HepG2 (cell line): ENCODE results near the gene SPATA13. TPM values are rescaled to one million over a fixed set of nuclear protein-coding genes. Genes with fewer than 3 reads are reported as not detected.

ENCODE experiments used
- ATAC-seq: fragments of 200-7000 bp; cut with Tn5 transposase; 3 replicates; pipeline ENCODE4 v1.9.1; 2020; ENCODE audit warnings: mild to moderate bottlenecking, moderate library complexity
- BruUV-seq: library from RNA; stranded (reverse); fragments of 400-500 nt; replicated peaks from 2 replicates; lab custom pipeline; 2021; lab: Mats Ljungman, UMichigan
- CTCF ChIA-PET: fragments of 300-600 bp; formaldehyde crosslinking; extraction: SDS; loops from one replicate; lab custom pipeline; 2021; ENCODE audit warnings: low total read pairs, inconsistent platforms, low intra/inter-chr PET ratio; lab: Yijun Ruan, JAX
- POLR2A ChIA-PET: fragments of 350-600 bp; sonication (Branson Sonifier 250); formaldehyde crosslinking; loops from one replicate; lab custom pipeline; 2020; ENCODE audit warnings: antibody characterized with exemption, inconsistent platforms; lab: Yijun Ruan, JAX
- DNase-seq: peaks from one replicate; pipeline ENCODE4 v3.0.0-alpha.2; 2015; ENCODE audit warnings: low spot score
- FAIRE-seq: peaks from 3 replicates; lab custom pipeline; 2011; peaks lifted over from hg19 to GRCh38; lab: Jason Lieb, UNC
- H2AFZ ChIP-seq: one replicate; pipeline ENCODE4 v1.6.1; 2011; ENCODE audit warnings: low read length, inconsistent platforms
- H3K27ac ChIP-seq: fragments of 300-600 bp; 3 replicates; pipeline ENCODE4 v1.8.0; 2011; ENCODE audit warnings: mixed run types, mild to moderate bottlenecking, mixed read lengths, low read length, inconsistent platforms; ENCODE audit not compliant: insufficient read depth; ENCODE audit errors: extremely low read length
- H3K27me3 ChIP-seq, 2 experiments: fragments of 200-600 bp in 1 of 2; 2 replicates in 1 of 2; 3 replicates in 1 of 2; pipeline versions ENCODE4 v1.6.0 to v1.8.0; 2011; ENCODE audit warnings: low read length in 2 of 2, mild to moderate bottlenecking in 2 of 2, moderate library complexity in 2 of 2, inconsistent platforms in 1 of 2; ENCODE audit not compliant: insufficient read depth in 2 of 2, control insufficient read depth in 1 of 2
- H3K36me3 ChIP-seq, 2 experiments: fragments of 200-600 bp in 1 of 2; replicated peaks in 1 of 2; 2 replicates in 1 of 2; 3 replicates in 1 of 2; pipeline versions ENCODE4 v1.5.1 to v1.8.0; 2011; ENCODE audit warnings: low read length in 2 of 2, inconsistent platforms in 1 of 2; ENCODE audit not compliant: insufficient read depth in 2 of 2, control insufficient read depth in 1 of 2
- H3K4me1 ChIP-seq: 2 replicates; pipeline ENCODE4 v1.5.1; 2012; ENCODE audit warnings: low read length, inconsistent platforms; ENCODE audit not compliant: insufficient read depth
- H3K4me2 ChIP-seq: 2 replicates; pipeline ENCODE4 v1.6.0; 2011; ENCODE audit warnings: low read depth, low read length, inconsistent platforms
- H3K4me3 ChIP-seq, 3 experiments: fragments of 200-600 bp in 1 of 3; sonication (generic), shearing (Covaris generic) in 1 of 3; replicated peaks in 1 of 3; 2 replicates each; pipeline ENCODE4 v1.5.1; 2011 to 2016; ENCODE audit warnings: low read length in 3 of 3, inconsistent platforms in 2 of 3, low read depth in 2 of 3, mild to moderate bottlenecking in 2 of 3, control low read depth in 1 of 3, mixed read lengths in 1 of 3; ENCODE audit not compliant: insufficient read depth in 1 of 3
- H3K79me2 ChIP-seq: one replicate; pipeline ENCODE4 v1.6.1; 2011; ENCODE audit warnings: low read length, inconsistent platforms; ENCODE audit not compliant: insufficient read depth
- H3K9ac ChIP-seq: 2 replicates; pipeline ENCODE4 v1.6.0; 2011; ENCODE audit warnings: mild to moderate bottlenecking, low read depth, low read length, inconsistent platforms; ENCODE audit not compliant: insufficient read depth
- H3K9me3 ChIP-seq: 2 replicates; pipeline ENCODE4 v1.5.1; 2012; ENCODE audit warnings: mild to moderate bottlenecking, low read length
- H4K20me1 ChIP-seq: 2 replicates; pipeline ENCODE4 v1.6.0; 2011; ENCODE audit warnings: inconsistent platforms, mild to moderate bottlenecking, low read length, moderate library complexity; ENCODE audit not compliant: insufficient read depth
- ARNT ChIP-seq: fragments of 450-650 bp; IDR thresholded peaks from 2 replicates; pipeline ENCODE4 v1.6.1; 2017
- ATF1 ChIP-seq: IDR thresholded peaks from 2 replicates; pipeline ENCODE4 v1.6.1; 2016; ENCODE audit warnings: mild to moderate bottlenecking, control low read depth
- GLI4 ChIP-seq: sonication (generic); formaldehyde crosslinking; IDR thresholded peaks from 2 replicates; pipeline ENCODE4 v1.5.1; 2020; ENCODE audit warnings: missing genetic modification reagents, mild to moderate bottlenecking, moderate library complexity, borderline replicate concordance
- ZNF468 ChIP-seq: sonication (generic); formaldehyde crosslinking; IDR thresholded peaks from 2 replicates; pipeline ENCODE4 v1.8.0; 2022; ENCODE audit warnings: mild to moderate bottlenecking, moderate library complexity, missing genetic modification reagents
- ZNF484 ChIP-seq: sonication (generic); formaldehyde crosslinking; IDR thresholded peaks from 2 replicates; pipeline ENCODE4 v1.5.1; 2020; ENCODE audit warnings: mild to moderate bottlenecking, low read depth, missing genetic modification reagents, borderline replicate concordance
- WGBS: methylation state at CpG from one replicate; pipeline ENCODE4 v1.1.6; 2017; ENCODE audit warnings: low lambda C conversion rate; 5-methylcytosine and 5-hydroxymethylcytosine counted together
- in situ Hi-C: cut with HindIII; loops from 2 replicates; pipeline ENCODE4 v1.10.0; 2017; ENCODE audit warnings: low pct_unique_long_range_greater_than_20kb; ENCODE audit not compliant: extremely low pct_ligation_motif_present
- intact Hi-C: fragments of 100-400 bp; cut with micrococcal nuclease; formaldehyde crosslinking; loops from one replicate; pipeline ENCODE4 v1.10.0; 2022; ENCODE audit not compliant: unreplicated experiment
- polyA plus RNA-seq, 8 experiments: library from polyadenylated mRNA; depleted of rRNA in 3 of 8; stranded (reverse) in 7 of 8; unstranded in 1 of 8; fragments of >200 nt; fragmentation: Illumina TruSeq in 4 of 8; extraction: Trizol in 4 of 8; gene quantifications; 2 replicates each; pipeline versions ENCODE4 v1.2.1 to v1.2.3, GENCODE V29; 2011 to 2016; ENCODE audit warnings: low read depth in 4 of 8, missing spikeins in 1 of 8, mixed read lengths in 1 of 8; ENCODE audit not compliant: insufficient read depth in 1 of 8
- total RNA-seq, 5 experiments: library from RNA; depleted of rRNA; stranded (reverse); fragments of >200 nt; fragmentation: Illumina TruSeq; extraction: Trizol; gene quantifications; 2 replicates each; pipeline ENCODE4 v1.2.3, GENCODE V29; 2016; ENCODE audit warnings: low read depth in 1 of 5
- TF ChIP-seq, protein P1 (sequence below): IDR thresholded peaks from 2 replicates; pipeline ENCODE4 v1.6.1; 2016; ENCODE audit warnings: mild to moderate bottlenecking
- TF ChIP-seq, protein P2 (sequence below): sonication (generic); formaldehyde crosslinking; IDR thresholded peaks from 2 replicates; pipeline ENCODE4 v1.5.0; 2020; ENCODE audit warnings: missing genetic modification reagents, mild to moderate bottlenecking, borderline replicate concordance
- TF ChIP-seq, protein P3 (sequence below): sonication (generic); formaldehyde crosslinking; IDR thresholded peaks from 2 replicates; pipeline ENCODE4 v1.4.0; 2020; ENCODE audit warnings: mild to moderate bottlenecking, low read depth, missing genetic modification reagents
- TF ChIP-seq, protein P4 (sequence below): sonication (generic); formaldehyde crosslinking; IDR thresholded peaks from 2 replicates; pipeline ENCODE4 v1.5.1; 2020; ENCODE audit warnings: missing genetic modification reagents, mild to moderate bottlenecking, borderline replicate concordance
- TF ChIP-seq, protein P5 (sequence below): sonication (generic); formaldehyde crosslinking; IDR thresholded peaks from 2 replicates; pipeline ENCODE4 v1.8.1; 2023; ENCODE audit warnings: missing genetic modification reagents, inconsistent platforms, borderline replicate concordance
- TF ChIP-seq, protein P6 (sequence below): sonication (generic); formaldehyde crosslinking; IDR thresholded peaks from 2 replicates; pipeline ENCODE4 v1.4.0; 2020; ENCODE audit warnings: mild to moderate bottlenecking, missing genetic modification reagents
- TF ChIP-seq, protein P7 (sequence below): sonication (generic); formaldehyde crosslinking; IDR thresholded peaks from 2 replicates; pipeline ENCODE4 v1.4.0; 2020; ENCODE audit warnings: missing genetic modification reagents, borderline replicate concordance

Gene SPATA13
- total and polyA plus RNA-seq, 2 of the 13 experiments (the other 11 are each of a cell fraction or from before 2014, with no cell fraction given) = 11.3 to 14.2 TPM

DNA sequence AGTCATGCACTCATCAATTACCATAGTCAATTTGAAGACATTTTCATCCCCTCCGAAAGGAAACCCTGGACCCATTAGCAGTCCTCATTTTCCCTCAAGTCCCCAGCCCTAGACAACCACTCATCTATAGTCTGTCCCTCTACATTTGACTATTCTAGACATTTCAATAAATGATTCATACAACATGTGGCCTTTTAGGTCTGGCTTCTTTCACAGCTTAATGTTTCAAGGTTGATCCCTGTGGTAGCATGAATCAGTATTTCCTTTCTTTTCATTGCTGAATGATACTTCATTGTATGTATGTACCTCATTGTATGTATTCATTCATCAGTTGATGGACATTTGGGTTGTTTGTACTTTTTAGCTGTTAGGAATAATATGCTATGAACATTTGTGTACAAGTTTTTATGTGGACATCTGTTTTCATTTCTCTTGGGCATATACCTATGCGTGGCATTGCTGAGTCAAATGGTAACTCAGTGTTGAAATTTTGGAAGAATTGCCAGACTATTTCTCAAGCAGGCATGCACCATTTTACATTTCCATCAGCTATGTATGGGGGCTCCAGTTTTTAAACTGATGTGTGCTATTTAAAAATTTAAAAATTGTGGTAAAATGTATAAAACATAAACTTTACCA, 18.4 kb downstream of the SPATA13 start (continued):
- TF ChIP-seq, protein P1, sequence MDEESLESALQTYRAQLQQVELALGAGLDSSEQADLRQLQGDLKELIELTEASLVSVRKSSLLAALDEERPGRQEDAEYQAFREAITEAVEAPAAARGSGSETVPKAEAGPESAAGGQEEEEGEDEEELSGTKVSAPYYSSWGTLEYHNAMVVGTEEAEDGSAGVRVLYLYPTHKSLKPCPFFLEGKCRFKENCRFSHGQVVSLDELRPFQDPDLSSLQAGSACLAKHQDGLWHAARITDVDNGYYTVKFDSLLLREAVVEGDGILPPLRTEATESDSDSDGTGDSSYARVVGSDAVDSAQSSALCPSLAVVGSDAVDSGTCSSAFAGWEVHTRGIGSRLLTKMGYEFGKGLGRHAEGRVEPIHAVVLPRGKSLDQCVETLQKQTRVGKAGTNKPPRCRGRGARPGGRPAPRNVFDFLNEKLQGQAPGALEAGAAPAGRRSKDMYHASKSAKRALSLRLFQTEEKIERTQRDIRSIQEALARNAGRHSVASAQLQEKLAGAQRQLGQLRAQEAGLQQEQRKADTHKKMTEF = no peak
- TF ChIP-seq, protein P2, sequence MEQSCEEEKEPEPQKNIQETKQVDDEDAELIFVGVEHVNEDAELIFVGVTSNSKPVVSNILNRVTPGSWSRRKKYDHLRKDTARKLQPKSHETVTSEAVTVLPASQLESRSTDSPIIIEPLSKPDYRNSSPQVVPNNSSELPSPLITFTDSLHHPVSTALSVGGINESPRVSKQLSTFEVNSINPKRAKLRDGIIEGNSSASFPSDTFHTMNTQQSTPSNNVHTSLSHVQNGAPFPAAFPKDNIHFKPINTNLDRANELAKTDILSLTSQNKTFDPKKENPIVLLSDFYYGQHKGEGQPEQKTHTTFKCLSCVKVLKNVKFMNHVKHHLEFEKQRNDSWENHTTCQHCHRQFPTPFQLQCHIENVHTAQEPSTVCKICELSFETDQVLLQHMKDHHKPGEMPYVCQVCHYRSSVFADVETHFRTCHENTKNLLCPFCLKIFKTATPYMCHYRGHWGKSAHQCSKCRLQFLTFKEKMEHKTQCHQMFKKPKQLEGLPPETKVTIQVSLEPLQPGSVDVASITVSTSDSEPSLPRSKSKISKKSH (CRISPR knock-in tag) = no peak
- TF ChIP-seq ARNT (no peak), ATF1 (CRISPR knock-in tag) (no peak)
- TF ChIP-seq, protein P3, sequence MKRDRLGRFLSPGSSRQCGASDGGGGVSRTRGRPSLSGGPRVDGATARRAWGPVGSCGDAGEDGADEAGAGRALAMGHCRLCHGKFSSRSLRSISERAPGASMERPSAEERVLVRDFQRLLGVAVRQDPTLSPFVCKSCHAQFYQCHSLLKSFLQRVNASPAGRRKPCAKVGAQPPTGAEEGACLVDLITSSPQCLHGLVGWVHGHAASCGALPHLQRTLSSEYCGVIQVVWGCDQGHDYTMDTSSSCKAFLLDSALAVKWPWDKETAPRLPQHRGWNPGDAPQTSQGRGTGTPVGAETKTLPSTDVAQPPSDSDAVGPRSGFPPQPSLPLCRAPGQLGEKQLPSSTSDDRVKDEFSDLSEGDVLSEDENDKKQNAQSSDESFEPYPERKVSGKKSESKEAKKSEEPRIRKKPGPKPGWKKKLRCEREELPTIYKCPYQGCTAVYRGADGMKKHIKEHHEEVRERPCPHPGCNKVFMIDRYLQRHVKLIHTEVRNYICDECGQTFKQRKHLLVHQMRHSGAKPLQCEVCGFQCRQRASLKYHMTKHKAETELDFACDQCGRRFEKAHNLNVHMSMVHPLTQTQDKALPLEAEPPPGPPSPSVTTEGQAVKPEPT = no peak
- TF ChIP-seq, all 625 proteins: peak for 0

DNA sequence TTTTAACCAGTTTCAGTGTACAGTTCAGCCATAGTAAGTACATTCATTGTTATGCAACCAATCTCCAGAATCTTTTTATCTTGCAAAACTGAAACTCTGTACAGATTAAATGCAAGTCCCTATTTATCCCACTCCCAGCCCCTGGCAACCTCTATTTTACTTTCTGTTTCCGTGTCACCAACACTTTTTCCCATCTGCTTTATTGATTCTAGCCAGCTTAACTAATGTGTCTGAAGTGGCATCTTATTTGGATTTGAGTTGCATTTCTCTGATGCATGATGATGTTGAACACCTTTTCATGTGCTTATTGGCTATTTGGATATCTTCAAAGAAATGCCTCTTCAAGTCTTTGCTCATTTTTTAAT, 18.9 kb downstream of the SPATA13 start:
- ChIA-PET POLR2A (interaction anchor here (0.8 to 2.2 kb wide), 2 partner anchors 17 to 19 kb away, joined by 3 to 9 read pairs; partner anchors contain the start of gene SPATA13), CTCF (no interaction called here)
- H3K27ac ChIP-seq = no peak overlapping the region
- intact Hi-C loops = no loop called here
- peaks cover 89% of the 10 kb centered on the region for H3K4me1 ChIP-seq
- BruUV-seq = no TSS peak
- ATAC-seq (no peak), DNase-seq (no peak), FAIRE-seq (no peak)
- no peaks in the 10 kb centered on the region for H3K36me3 ChIP-seq
- H3K4me3 ChIP-seq = no peak overlapping the region
- no peaks in the 10 kb centered on the region for H3K9me3 ChIP-seq
- H2AFZ ChIP-seq = no peak overlapping the region
- H3K27me3 ChIP-seq = no peaks in the 10 kb centered on the region
- H3K79me2 ChIP-seq = peaks cover 75% of the 10 kb centered on the region
- in situ Hi-C loops = no loop called here
- H3K4me2 ChIP-seq = no peak overlapping the region
- no peaks in the 10 kb centered on the region for H4K20me1 ChIP-seq
- 100% methylated on average over 1 of the region's 1 CpG for WGBS
- no peak overlapping the region for H3K9ac ChIP-seq
- TF ChIP-seq, protein P4, sequence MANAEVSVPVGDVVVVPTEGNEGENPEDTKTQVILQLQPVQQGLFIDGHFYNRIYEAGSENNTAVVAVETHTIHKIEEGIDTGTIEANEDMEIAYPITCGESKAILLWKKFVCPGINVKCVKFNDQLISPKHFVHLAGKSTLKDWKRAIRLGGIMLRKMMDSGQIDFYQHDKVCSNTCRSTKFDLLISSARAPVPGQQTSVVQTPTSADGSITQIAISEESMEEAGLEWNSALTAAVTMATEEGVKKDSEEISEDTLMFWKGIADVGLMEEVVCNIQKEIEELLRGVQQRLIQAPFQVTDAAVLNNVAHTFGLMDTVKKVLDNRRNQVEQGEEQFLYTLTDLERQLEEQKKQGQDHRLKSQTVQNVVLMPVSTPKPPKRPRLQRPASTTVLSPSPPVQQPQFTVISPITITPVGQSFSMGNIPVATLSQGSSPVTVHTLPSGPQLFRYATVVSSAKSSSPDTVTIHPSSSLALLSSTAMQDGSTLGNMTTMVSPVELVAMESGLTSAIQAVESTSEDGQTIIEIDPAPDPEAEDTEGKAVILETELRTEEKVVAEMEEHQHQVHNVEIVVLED (CRISPR knock-in tag) = no peak
- TF ChIP-seq, protein P5, sequence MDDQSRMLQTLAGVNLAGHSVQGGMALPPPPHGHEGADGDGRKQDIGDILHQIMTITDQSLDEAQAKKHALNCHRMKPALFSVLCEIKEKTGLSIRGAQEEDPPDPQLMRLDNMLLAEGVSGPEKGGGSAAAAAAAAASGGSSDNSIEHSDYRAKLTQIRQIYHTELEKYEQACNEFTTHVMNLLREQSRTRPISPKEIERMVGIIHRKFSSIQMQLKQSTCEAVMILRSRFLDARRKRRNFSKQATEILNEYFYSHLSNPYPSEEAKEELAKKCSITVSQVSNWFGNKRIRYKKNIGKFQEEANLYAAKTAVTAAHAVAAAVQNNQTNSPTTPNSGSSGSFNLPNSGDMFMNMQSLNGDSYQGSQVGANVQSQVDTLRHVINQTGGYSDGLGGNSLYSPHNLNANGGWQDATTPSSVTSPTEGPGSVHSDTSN (CRISPR knock-in tag) = no peak
- TF ChIP-seq ZNF484 (no peak), ZNF468 (CRISPR knock-in tag) (no peak), GLI4 (no peak)
- TF ChIP-seq, protein P6, sequence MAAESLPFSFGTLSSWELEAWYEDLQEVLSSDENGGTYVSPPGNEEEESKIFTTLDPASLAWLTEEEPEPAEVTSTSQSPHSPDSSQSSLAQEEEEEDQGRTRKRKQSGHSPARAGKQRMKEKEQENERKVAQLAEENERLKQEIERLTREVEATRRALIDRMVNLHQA (CRISPR knock-in tag) = no peak
- TF ChIP-seq, protein P7, sequence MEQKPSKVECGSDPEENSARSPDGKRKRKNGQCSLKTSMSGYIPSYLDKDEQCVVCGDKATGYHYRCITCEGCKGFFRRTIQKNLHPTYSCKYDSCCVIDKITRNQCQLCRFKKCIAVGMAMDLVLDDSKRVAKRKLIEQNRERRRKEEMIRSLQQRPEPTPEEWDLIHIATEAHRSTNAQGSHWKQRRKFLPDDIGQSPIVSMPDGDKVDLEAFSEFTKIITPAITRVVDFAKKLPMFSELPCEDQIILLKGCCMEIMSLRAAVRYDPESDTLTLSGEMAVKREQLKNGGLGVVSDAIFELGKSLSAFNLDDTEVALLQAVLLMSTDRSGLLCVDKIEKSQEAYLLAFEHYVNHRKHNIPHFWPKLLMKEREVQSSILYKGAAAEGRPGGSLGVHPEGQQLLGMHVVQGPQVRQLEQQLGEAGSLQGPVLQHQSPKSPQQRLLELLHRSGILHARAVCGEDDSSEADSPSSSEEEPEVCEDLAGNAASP = no peak
